GM19025 (cell line): Measurements from ENCODE around the gene GBGT1.

ENCODE experiments used
- ATAC-seq: cut with Tn5 transposase; IDR thresholded peaks from one replicate; pipeline ENCODE4 v1.9.1; 2021; ENCODE audit warnings: mild to moderate bottlenecking, low read depth, moderate library complexity; ENCODE audit not compliant: unreplicated experiment

GBGT1 gene

GRCh38 chr9:133104718-133105460 is 58.8 kb downstream of the GBGT1 start:
- ATAC-seq: no peak

DNA sequence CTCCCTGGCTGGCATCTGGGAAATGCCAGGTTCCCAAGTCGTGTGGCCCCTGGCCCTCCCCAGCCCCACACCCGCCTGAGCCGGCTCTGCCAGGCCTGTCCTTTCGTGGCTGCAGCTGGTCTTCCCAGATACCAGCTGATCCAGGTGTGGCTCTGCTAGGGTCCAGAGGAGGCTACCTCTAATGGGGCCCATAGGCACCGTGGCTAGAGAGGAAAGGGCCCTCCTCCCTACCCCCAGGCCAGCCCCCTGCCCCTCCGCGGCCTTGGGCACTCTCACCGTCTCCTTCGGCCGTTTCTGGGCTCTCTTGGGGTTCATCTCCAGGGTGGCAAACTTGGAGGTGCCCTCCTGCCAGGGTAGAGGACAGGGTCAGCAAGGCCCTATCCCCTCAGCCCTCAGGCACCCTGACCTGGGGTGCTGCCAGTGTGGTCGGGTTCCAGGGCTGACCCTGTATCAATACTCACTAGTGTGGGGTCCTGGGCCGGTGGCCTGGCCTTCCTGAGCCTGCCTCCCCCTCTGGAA is 59.7 kb downstream of the GBGT1 start:
- ATAC-seq: no peak

GRCh38 chr9:133103183-133103986 is 60.3 kb downstream of the GBGT1 start:
- no peak for ATAC-seq
